SK-N-SH treated with all-trans-retinoic acid at 6 μM for 48 hours (cell line): ENCODE data around the gene PARVB.

Source experiments
- ATAC-seq: fragments of 200-7000 bp; cut with Tn5 transposase; 3 replicates; pipeline ENCODE4 v1.9.1; 2020; ENCODE audit warnings: mild to moderate bottlenecking, moderate library complexity
- BACH2 ChIP-seq: fragments of 250-450 bp; sonication (Bioruptor Pico); IDR thresholded peaks from 2 replicates; pipeline ENCODE4 v1.9.0; 2021; ENCODE audit warnings: mild to moderate bottlenecking, borderline replicate concordance
- CREB5 ChIP-seq: fragments of 250-450 bp; sonication (Bioruptor Pico); IDR thresholded peaks from 2 replicates; pipeline ENCODE4 v1.5.1; 2020; ENCODE audit warnings: low read depth, mild to moderate bottlenecking, moderate library complexity
- CSDC2 ChIP-seq: fragments of 250-450 bp; sonication (Bioruptor Pico); IDR thresholded peaks from 2 replicates; pipeline ENCODE4 v1.5.0; 2020; ENCODE audit warnings: mild to moderate bottlenecking, moderate library complexity
- CSRNP3 ChIP-seq: fragments of 250-450 bp; sonication (Bioruptor Pico); IDR thresholded peaks from 2 replicates; pipeline ENCODE4 v1.5.1; 2021; ENCODE audit warnings: mild to moderate bottlenecking, moderate library complexity
- ESRRG ChIP-seq: fragments of 250-450 bp; sonication (Bioruptor Pico); IDR thresholded peaks from 2 replicates; pipeline ENCODE4 v1.6.1; 2021; ENCODE audit warnings: mild to moderate bottlenecking
- GLIS3 ChIP-seq: fragments of 250-450 bp; sonication (Bioruptor Pico); IDR thresholded peaks from 2 replicates; pipeline ENCODE4 v1.5.0; 2020; ENCODE audit warnings: mild to moderate bottlenecking, moderate library complexity
- ISL1 ChIP-seq: fragments of 250-450 bp; sonication (Bioruptor Pico); IDR thresholded peaks from 2 replicates; pipeline ENCODE4 v2.1.2; 2022; ENCODE audit warnings: mild to moderate bottlenecking, moderate library complexity
- OSR1 ChIP-seq: fragments of 250-450 bp; sonication (Bioruptor Pico); IDR thresholded peaks from 2 replicates; pipeline ENCODE4 v1.8.0; 2022; ENCODE audit warnings: moderate library complexity, mild to moderate bottlenecking, inconsistent platforms
- PATZ1 ChIP-seq: fragments of 250-450 bp; sonication (Bioruptor Pico); IDR thresholded peaks from 2 replicates; pipeline ENCODE4 v1.8.0; 2020; ENCODE audit warnings: mild to moderate bottlenecking, moderate library complexity, borderline replicate concordance
- PPARA ChIP-seq: fragments of 250-450 bp; sonication (Bioruptor Pico); IDR thresholded peaks from 2 replicates; pipeline ENCODE4 v1.5.0; 2020; ENCODE audit warnings: mild to moderate bottlenecking, borderline replicate concordance
- RARB ChIP-seq: fragments of 250-450 bp; sonication (Bioruptor Pico); IDR thresholded peaks from 2 replicates; pipeline ENCODE4 v1.8.0; 2021; ENCODE audit warnings: mild to moderate bottlenecking, moderate library complexity
- SNAI2 ChIP-seq: fragments of 250-450 bp; sonication (Bioruptor Pico); IDR thresholded peaks from 2 replicates; pipeline ENCODE4 v1.5.0; 2020; ENCODE audit warnings: mild to moderate bottlenecking, moderate library complexity
- TCF4 ChIP-seq: fragments of 250-450 bp; sonication (Bioruptor Pico); IDR thresholded peaks from 2 replicates; pipeline ENCODE4 v1.8.0; 2021; ENCODE audit warnings: mild to moderate bottlenecking, moderate library complexity, borderline replicate concordance
- TSHZ2 ChIP-seq: fragments of 250-450 bp; sonication (Bioruptor Pico); IDR thresholded peaks from 2 replicates; pipeline ENCODE4 v1.5.0; 2020; ENCODE audit warnings: mild to moderate bottlenecking, moderate library complexity
- ZC3H10 ChIP-seq: fragments of 250-450 bp; sonication (Bioruptor Pico); IDR thresholded peaks from 2 replicates; pipeline ENCODE4 v1.5.1; 2021; ENCODE audit warnings: mild to moderate bottlenecking, moderate library complexity
- ZFP3 ChIP-seq: fragments of 250-450 bp; sonication (Bioruptor Pico); IDR thresholded peaks from 2 replicates; pipeline ENCODE4 v1.5.0; 2020; ENCODE audit warnings: mild to moderate bottlenecking, moderate library complexity
- ZFP30 ChIP-seq: fragments of 450-650 bp; formaldehyde crosslinking; IDR thresholded peaks from 2 replicates; pipeline ENCODE4 v1.5.0; 2022; ENCODE audit warnings: mild to moderate bottlenecking, moderate library complexity
- ZNF70 ChIP-seq: fragments of 450-650 bp; formaldehyde crosslinking; IDR thresholded peaks from 2 replicates; pipeline ENCODE4 v1.5.0; 2020; ENCODE audit warnings: mild to moderate bottlenecking, moderate library complexity
- ZNF8 ChIP-seq: fragments of 450-650 bp; formaldehyde crosslinking; IDR thresholded peaks from 2 replicates; pipeline ENCODE4 v1.5.0; 2020; ENCODE audit warnings: mild to moderate bottlenecking, moderate library complexity

PARVB gene

GRCh38 chr22:44020981-44021380 is 3.1 kb upstream of the PARVB start:
- TF ChIP-seq CSDC2 (no peak), BACH2 (CRISPR knock-in tag) (no peak), CREB5 (CRISPR knock-in tag) (no peak), ZNF70 (CRISPR knock-in tag) (no peak), ZNF8 (CRISPR knock-in tag) (no peak), ISL1 (no peak), ZFP3 (no peak), ZC3H10 (CRISPR knock-in tag) (no peak), TCF4 (no peak), GLIS3 (CRISPR knock-in tag) (no peak), PPARA (CRISPR knock-in tag) (no peak), ESRRG (CRISPR knock-in tag) (no peak), ZFP30 (CRISPR knock-in tag) (no peak), RARB (CRISPR knock-in tag) (no peak), PATZ1 (CRISPR knock-in tag) (no peak), CSRNP3 (CRISPR knock-in tag) (no peak), SNAI2 (CRISPR knock-in tag) (no peak)
- TF ChIP-seq, all 23 proteins: peak for 0
- no peak for ATAC-seq

GRCh38 chr22:44023404-44024287 is 456 bp upstream of the PARVB start:
- ATAC-seq = peak; percentile 75
- TF ChIP-seq BACH2 (CRISPR knock-in tag) = no peak
- TF ChIP-seq TSHZ2 (CRISPR knock-in tag) = 0 out of 2 replicates have a peak, but pooled peaks have one; percentile 46

- ATAC-seq = no peak
- TF ChIP-seq TCF4 (no peak), OSR1 (CRISPR knock-in tag) (no peak), PPARA (CRISPR knock-in tag) (no peak), CSDC2 (no peak), ZFP3 (no peak), PATZ1 (CRISPR knock-in tag) (no peak), BACH2 (CRISPR knock-in tag) (no peak)
Observed at GRCh38 chr22:44025171-44026065, 1.3 kb downstream of the PARVB start.
